Loucy (cell line): ENCODE results near the gene SCGB1D1.

Experiments
- EZH2phosphoT487 ChIP-seq: fragments of 200-600 bp; IDR thresholded peaks from 2 replicates; pipeline ENCODE4 v1.6.1; 2018; ENCODE audit warnings: antibody characterized with exemption, mild to moderate bottlenecking, moderate library complexity, borderline replicate concordance
- TF ChIP-seq, protein P1 (sequence below): fragments of 200-600 bp; sonication (generic); conservative IDR thresholded peaks from 2 replicates; pipeline ENCODE4 v1.5.1; 2014; ENCODE audit warnings: mild to moderate bottlenecking, antibody characterized with exemption, low read length

DNA sequence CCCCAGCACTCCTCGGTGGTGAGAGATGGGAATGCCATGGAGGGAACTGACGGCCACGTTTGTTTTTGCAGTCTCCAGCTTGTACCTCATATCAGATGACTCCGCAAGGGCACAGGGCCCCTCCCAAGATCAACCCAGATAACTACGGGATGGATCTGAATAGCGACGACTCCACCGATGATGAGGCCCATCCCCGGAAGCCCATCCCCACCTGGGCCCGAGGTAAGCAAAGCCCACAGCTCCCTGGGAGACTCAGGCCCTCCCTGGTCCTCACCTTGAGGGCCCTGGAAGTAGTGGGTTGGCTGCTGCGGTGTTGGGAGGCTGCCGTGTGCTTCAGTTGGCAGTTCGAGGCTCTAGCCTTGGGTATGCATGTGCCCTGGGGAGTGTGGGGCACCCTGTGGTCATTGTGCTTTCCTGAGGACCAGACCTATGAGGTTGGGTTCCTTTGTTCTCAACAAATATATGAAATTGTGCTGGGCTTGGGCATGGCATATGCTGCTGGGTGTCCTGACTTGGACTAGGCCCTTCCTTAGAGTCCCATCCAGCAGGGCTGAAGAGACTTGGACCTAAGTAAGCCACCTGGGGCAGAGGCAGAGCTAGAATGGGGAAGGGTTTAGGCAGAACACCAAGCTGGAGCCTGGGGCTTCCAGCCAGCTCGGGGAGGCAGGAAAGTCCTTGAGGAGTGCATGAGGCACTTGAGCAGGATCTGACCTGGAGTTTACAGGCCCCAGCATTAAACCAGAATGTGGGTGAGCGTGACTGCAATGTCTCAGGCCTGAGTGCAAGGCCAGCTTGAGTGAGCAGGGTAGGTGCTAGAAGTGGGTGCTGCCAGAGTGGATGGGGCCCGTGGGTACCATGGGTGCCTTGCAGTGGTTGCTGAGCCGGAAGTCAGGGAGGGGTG is 39.8 kb upstream of the SCGB1D1 start:
- TF ChIP-seq, protein P1, sequence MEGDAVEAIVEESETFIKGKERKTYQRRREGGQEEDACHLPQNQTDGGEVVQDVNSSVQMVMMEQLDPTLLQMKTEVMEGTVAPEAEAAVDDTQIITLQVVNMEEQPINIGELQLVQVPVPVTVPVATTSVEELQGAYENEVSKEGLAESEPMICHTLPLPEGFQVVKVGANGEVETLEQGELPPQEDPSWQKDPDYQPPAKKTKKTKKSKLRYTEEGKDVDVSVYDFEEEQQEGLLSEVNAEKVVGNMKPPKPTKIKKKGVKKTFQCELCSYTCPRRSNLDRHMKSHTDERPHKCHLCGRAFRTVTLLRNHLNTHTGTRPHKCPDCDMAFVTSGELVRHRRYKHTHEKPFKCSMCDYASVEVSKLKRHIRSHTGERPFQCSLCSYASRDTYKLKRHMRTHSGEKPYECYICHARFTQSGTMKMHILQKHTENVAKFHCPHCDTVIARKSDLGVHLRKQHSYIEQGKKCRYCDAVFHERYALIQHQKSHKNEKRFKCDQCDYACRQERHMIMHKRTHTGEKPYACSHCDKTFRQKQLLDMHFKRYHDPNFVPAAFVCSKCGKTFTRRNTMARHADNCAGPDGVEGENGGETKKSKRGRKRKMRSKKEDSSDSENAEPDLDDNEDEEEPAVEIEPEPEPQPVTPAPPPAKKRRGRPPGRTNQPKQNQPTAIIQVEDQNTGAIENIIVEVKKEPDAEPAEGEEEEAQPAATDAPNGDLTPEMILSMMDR: no peak
- no peak for TF ChIP-seq EZH2phosphoT487
